Left ventricle myocardium superior (tissue), 1 donor: Measurements from ENCODE around the gene TSPAN32. TPM values are rescaled to one million over a fixed set of nuclear protein-coding genes. Genes with fewer than 3 reads are reported as not detected.
A peak's percentile ranks its signal among the peaks of the same experiment; 100 is the strongest.

Experiments used
- ATAC-seq: fragments of 200-7000 bp; cut with Tn5 transposase; one replicate; pipeline ENCODE4 v1.9.1; 2020; ENCODE audit warnings: mild to moderate bottlenecking, moderate library complexity
- DNase-seq: peaks from one replicate; pipeline ENCODE4 v3.0.0-alpha.2; 2020
- intact Hi-C: fragments of 100-400 bp; cut with micrococcal nuclease; formaldehyde crosslinking; loops from one replicate; pipeline ENCODE4 v1.11.0; 2022
- total RNA-seq: library from RNA; stranded (reverse); fragmentation: NEBNext Ultra II Directional; extraction: Animal tissue kit (Norgen Biotek cat#: 25700); gene quantifications from one replicate; pipeline ENCODE4 v1.2.1, GENCODE V29; 2021
- donor health status: DM: no; HTN: yes; CAD: no; lungs with severe emphysema.

TSPAN32 gene
- total RNA-seq, 1 donor from 2014 or later: 19.9 TPM

GRCh38 chr11:2367266-2368160 lies 65.7 kb downstream of the TSPAN32 start:
- intact Hi-C loops: no loop called here
- ATAC-seq: peak; percentile 57
- DNase-seq: no peak

Other genes starting within 250 kb of the TSPAN32 start
- gene IGF2, start 162.6 kb upstream of the TSPAN32 start, total RNA-seq: 88.2 TPM
- not detected for gene INS, start 140.8 kb upstream of the TSPAN32 start, total RNA-seq
- not detected for gene TH, start 130.2 kb upstream of the TSPAN32 start, total RNA-seq
- gene ASCL2, start 31.4 kb upstream of the TSPAN32 start, total RNA-seq: 0.17 TPM
- 66.5 TPM for gene C11orf21, start 95 bp upstream of the TSPAN32 start, total RNA-seq
- 653 TPM for gene CD81, start 75.3 kb downstream of the TSPAN32 start, total RNA-seq
- 34.8 TPM for gene TSSC4, start 98.7 kb downstream of the TSPAN32 start, total RNA-seq
- gene TRPM5, start 142.5 kb downstream of the TSPAN32 start, total RNA-seq: not detected
- gene KCNQ1, start 143.0 kb downstream of the TSPAN32 start, total RNA-seq: 49.7 TPM